MCF 10A (cell line): ENCODE results near the gene AARS2. TPM values are rescaled to one million over a fixed set of nuclear protein-coding genes. Genes with fewer than 3 reads are reported as not detected.
A peak's percentile ranks its signal among the peaks of the same experiment; 100 is the strongest.

ENCODE experiments used
- BruUV-seq: library from RNA; stranded (reverse); fragments of 400-500 nt; replicated peaks from 2 replicates; lab custom pipeline; 2021; lab: Mats Ljungman, UMichigan
- CTCF ChIA-PET: fragments of 300-600 bp; sonication (Branson Sonifier 250); formaldehyde crosslinking; extraction: SDS; loops from one replicate; lab custom pipeline; 2021; ENCODE audit warnings: antibody characterized with exemption, inconsistent platforms; lab: Yijun Ruan, JAX
- POLR2A ChIA-PET: fragments of 300-600, 350-650 bp; sonication (Branson Sonifier 250); formaldehyde crosslinking; extraction: SDS; loops from one replicate; lab custom pipeline; 2020; ENCODE audit warnings: antibody characterized with exemption, inconsistent platforms; lab: Yijun Ruan, JAX
- DNase-seq: peaks from one replicate; pipeline ENCODE4 v3.0.0-alpha.2; 2018; ENCODE audit not compliant: unreplicated experiment
- H3K27ac Mint-ChIP-seq: one replicate; pipeline ENCODE4 v1.8.0; 2022; ENCODE audit warnings: mild to moderate bottlenecking, low read depth, mixed read lengths; ENCODE audit not compliant: unreplicated experiment
- H3K27me3 Mint-ChIP-seq: one replicate; pipeline ENCODE4 v1.8.0; 2022; ENCODE audit warnings: mixed read lengths; ENCODE audit not compliant: insufficient read depth, unreplicated experiment
- H3K36me3 Mint-ChIP-seq: one replicate; pipeline ENCODE4 v1.8.0; 2022; ENCODE audit warnings: mild to moderate bottlenecking, moderate library complexity, mixed read lengths; ENCODE audit not compliant: insufficient read depth, unreplicated experiment
- H3K4me1 Mint-ChIP-seq: one replicate; pipeline ENCODE4 v1.8.0; 2022; ENCODE audit warnings: mixed read lengths; ENCODE audit not compliant: insufficient read depth, unreplicated experiment
- H3K4me3 Mint-ChIP-seq: one replicate; pipeline ENCODE4 v1.8.0; 2022; ENCODE audit warnings: mild to moderate bottlenecking, moderate library complexity, mixed read lengths; ENCODE audit not compliant: unreplicated experiment
- H3K9me3 Mint-ChIP-seq: one replicate; pipeline ENCODE4 v1.8.0; 2022; ENCODE audit warnings: mixed read lengths; ENCODE audit not compliant: unreplicated experiment
- intact Hi-C: fragments of 100-400 bp; cut with micrococcal nuclease; formaldehyde crosslinking; loops from 2 replicates; pipeline ENCODE4 v1.14.1; 2022
- total RNA-seq: library from RNA; stranded (reverse); gene quantifications from 2 replicates; pipeline ENCODE4 v1.2.3, GENCODE V29; 2022
- TF ChIP-seq, protein P1 (sequence below): fragments of 200-600 bp; IDR thresholded peaks from one replicate; pipeline ENCODE4 v1.8.0; 2022; ENCODE audit warnings: antibody characterized with exemption, mild to moderate bottlenecking; ENCODE audit not compliant: unreplicated experiment

The AARS2 gene
- total RNA-seq, 1 experiment from 2014 or later = 15.5 TPM

DNA sequence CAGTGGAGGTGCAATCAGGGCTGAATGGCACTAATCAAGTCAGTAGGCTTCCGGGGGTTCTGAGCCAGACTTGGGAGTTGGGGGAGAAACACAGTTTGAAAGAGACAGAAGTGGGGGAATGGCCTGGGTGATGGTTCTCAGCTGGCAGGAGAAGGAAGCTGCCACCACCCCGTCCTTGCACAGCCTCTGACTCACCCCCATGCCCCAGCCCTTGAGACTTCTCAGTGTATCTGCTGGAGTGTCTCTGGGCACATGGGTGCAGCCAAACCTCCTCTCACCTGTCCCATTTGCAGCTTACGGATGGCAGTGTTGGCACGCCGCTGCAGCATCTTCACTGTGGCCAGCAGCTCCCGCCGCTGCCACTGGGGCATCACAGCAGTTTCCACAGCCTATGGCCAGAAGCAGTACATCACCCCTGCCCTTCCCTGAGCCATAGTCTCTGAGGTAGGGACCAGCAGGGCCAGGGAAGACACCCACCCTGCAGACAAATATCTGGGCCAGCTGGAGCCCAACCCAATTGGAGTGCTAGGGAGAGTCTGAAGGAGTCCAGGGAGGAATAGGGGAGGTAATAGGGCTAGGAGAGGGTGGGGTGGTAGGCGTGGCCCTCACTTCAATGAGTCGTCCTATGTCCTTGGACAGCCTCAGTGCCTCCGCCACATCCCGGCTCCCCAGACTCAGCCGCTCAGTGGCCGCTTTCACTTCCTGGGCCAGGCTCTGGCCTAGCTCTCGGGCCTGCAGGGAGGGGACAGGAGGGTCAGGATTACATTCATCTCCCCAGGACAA is 11.2 kb downstream of the AARS2 start:
- ChIA-PET POLR2A (interaction anchor here (0.6 to 0.7 kb wide), 3 partner anchors 21 to 556 kb away, joined by 3 to 5 read pairs (median 3); no protein-coding TSS in a partner anchor), CTCF (interaction anchor here (1.2 to 1.4 kb wide), 2 partner anchors 11 to 31 kb away, joined by 3 to 4 read pairs; partner anchors contain the start of gene AARS2)
- no peak overlapping the region for H3K27ac Mint-ChIP-seq
- H3K4me1 Mint-ChIP-seq = peaks cover 4% of the 10 kb centered on the region
- intact Hi-C loops = no loop called here
- H3K9me3 Mint-ChIP-seq = no peaks in the 10 kb centered on the region
- peaks cover 2% of the 10 kb centered on the region for H3K27me3 Mint-ChIP-seq
- peaks cover 38% of the 10 kb centered on the region for H3K36me3 Mint-ChIP-seq
- TF ChIP-seq, protein P1, sequence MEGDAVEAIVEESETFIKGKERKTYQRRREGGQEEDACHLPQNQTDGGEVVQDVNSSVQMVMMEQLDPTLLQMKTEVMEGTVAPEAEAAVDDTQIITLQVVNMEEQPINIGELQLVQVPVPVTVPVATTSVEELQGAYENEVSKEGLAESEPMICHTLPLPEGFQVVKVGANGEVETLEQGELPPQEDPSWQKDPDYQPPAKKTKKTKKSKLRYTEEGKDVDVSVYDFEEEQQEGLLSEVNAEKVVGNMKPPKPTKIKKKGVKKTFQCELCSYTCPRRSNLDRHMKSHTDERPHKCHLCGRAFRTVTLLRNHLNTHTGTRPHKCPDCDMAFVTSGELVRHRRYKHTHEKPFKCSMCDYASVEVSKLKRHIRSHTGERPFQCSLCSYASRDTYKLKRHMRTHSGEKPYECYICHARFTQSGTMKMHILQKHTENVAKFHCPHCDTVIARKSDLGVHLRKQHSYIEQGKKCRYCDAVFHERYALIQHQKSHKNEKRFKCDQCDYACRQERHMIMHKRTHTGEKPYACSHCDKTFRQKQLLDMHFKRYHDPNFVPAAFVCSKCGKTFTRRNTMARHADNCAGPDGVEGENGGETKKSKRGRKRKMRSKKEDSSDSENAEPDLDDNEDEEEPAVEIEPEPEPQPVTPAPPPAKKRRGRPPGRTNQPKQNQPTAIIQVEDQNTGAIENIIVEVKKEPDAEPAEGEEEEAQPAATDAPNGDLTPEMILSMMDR = no peak
- BruUV-seq = no TSS peak
- H3K4me3 Mint-ChIP-seq = no peak overlapping the region
- no peak for DNase-seq

DNA sequence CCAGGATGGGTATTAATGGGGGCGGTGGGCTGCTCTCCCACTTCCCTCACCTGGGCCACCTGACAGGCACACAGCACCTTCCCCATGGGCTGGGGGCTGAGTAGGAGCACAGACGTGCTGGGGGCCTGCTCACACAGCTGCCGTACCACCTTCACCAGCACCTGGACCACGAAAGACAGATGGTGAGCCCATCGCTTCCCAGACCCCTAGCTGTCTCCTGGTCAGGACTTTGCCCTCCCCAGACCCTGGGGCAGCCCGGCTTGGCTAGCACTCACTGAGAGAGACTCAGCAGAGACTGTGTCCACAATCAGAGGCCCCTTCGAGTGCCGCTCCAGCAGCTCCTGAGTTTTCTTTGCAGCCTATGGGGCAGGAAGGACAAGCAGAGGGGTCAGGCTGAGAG is 12.0 kb downstream of the AARS2 start:
- DNase-seq = no peak
- POLR2A ChIA-PET = no interaction called here
- peaks cover 4% of the 10 kb centered on the region for H3K4me1 Mint-ChIP-seq
- no peaks in the 10 kb centered on the region for H3K9me3 Mint-ChIP-seq
- H3K27ac Mint-ChIP-seq = peak overlapping the region; percentile 22
- intact Hi-C loops = no loop called here
- peaks cover 35% of the 10 kb centered on the region for H3K36me3 Mint-ChIP-seq
- no TSS peak for BruUV-seq
- CTCF ChIA-PET = interaction anchor here (0.6 to 1.4 kb wide), 2 partner anchors 11 to 33 kb away, joined by 3 to 4 read pairs; partner anchors contain the start of gene AARS2
- TF ChIP-seq, protein P1 = no peak
- H3K4me3 Mint-ChIP-seq = no peak overlapping the region
- H3K27me3 Mint-ChIP-seq = peaks cover 11% of the 10 kb centered on the region

- H3K4me1 Mint-ChIP-seq = peaks cover 4% of the 10 kb centered on the region
- TF ChIP-seq, protein P1 = no peak
- no peak overlapping the region for H3K4me3 Mint-ChIP-seq
- no peak for DNase-seq
- CTCF ChIA-PET = interaction anchor here (0.6 kb wide), 1 partner anchor 34 kb away, joined by 3 read pairs; no protein-coding TSS in a partner anchor
- H3K36me3 Mint-ChIP-seq = peaks cover 35% of the 10 kb centered on the region
- intact Hi-C loops = no loop called here
- peak overlapping the region; percentile 22 for H3K27ac Mint-ChIP-seq
- BruUV-seq = TSS peak; percentile 23
- H3K9me3 Mint-ChIP-seq = no peaks in the 10 kb centered on the region
- peaks cover 18% of the 10 kb centered on the region for H3K27me3 Mint-ChIP-seq
- POLR2A ChIA-PET = interaction anchor here (0.6 kb wide), 1 partner anchor 12 kb away, joined by 4 read pairs; no protein-coding TSS in a partner anchor
Measured at GRCh38 chr6:44300292-44300823, 12.8 kb downstream of the AARS2 start.

GRCh38 chr6:44298864-44299263 is 14.3 kb downstream of the AARS2 start:
- no TSS peak for BruUV-seq
- CTCF ChIA-PET = interaction anchor here (0.7 to 1.5 kb wide), 3 partner anchors 9 to 40 kb away, joined by 4 to 5 read pairs (median 4); partner anchors contain the start of gene AARS2
- POLR2A ChIA-PET = interaction anchor here (0.6 to 2.0 kb wide), 4 partner anchors 8 to 1940 kb away, joined by 4 to 7 read pairs (median 5); partner anchors contain the start of gene AARS2

More at GRCh38 chr6:44298864-44299263, 14.3 kb downstream of the AARS2 start:
- Mint-ChIP-seq H3K27ac (peak overlapping the region; percentile 20), H3K4me1 (peaks cover 4% of the 10 kb centered on the region), H3K4me3 (no peak overlapping the region), H3K9me3 (no peaks in the 10 kb centered on the region), H3K36me3 (peaks cover 29% of the 10 kb centered on the region), H3K27me3 (peaks cover 22% of the 10 kb centered on the region)
- intact Hi-C loops = no loop called here
- TF ChIP-seq, protein P1 = no peak
- DNase-seq = no peak
